SK-N-SH (cell line): Measurements from ENCODE around the gene TECRL.

Experiments
- EZH2phosphoT487 ChIP-seq: fragments of 200-600 bp; sonication (generic); IDR thresholded peaks from 2 replicates; pipeline ENCODE4 v1.6.1; 2017; ENCODE audit warnings: low read depth, mixed run types, mild to moderate bottlenecking, antibody characterized with exemption, moderate library complexity, borderline replicate concordance
- FOXM1 ChIP-seq: IDR thresholded peaks from 2 replicates; pipeline ENCODE4 v1.4.0; 2012; ENCODE audit warnings: low read depth, mild to moderate bottlenecking
- TF ChIP-seq, protein P1 (sequence below): fragments of 200-600 bp; sonication (generic); IDR thresholded peaks from 2 replicates; pipeline ENCODE4 v1.6.1; 2017; ENCODE audit warnings: antibody characterized with exemption, mild to moderate bottlenecking, moderate library complexity
- TF ChIP-seq, protein P2 (sequence below): IDR thresholded peaks from 2 replicates; pipeline ENCODE4 v1.6.1; 2012; ENCODE audit warnings: mild to moderate bottlenecking, low read depth, low read length, moderate library complexity

DNA sequence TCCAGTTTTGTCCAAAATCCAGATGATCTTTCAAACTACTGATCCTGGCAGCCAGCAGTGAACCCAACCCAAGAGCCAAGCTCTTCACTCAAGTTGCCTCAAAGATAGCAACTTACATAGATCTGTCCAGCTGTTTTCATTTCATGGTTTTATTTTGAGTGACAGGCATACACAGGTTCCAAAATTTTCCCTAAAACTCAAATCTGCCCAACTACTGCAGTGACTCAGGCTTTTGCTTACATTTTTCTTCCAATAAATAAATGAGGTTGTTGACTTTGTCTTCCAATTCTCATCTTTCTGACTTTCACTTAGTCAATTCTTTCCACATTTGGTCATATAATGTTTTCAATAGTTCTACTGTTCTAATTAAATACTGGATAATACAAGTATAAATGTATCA, 158.8 kb downstream of the TECRL start:
- TF ChIP-seq, protein P1, sequence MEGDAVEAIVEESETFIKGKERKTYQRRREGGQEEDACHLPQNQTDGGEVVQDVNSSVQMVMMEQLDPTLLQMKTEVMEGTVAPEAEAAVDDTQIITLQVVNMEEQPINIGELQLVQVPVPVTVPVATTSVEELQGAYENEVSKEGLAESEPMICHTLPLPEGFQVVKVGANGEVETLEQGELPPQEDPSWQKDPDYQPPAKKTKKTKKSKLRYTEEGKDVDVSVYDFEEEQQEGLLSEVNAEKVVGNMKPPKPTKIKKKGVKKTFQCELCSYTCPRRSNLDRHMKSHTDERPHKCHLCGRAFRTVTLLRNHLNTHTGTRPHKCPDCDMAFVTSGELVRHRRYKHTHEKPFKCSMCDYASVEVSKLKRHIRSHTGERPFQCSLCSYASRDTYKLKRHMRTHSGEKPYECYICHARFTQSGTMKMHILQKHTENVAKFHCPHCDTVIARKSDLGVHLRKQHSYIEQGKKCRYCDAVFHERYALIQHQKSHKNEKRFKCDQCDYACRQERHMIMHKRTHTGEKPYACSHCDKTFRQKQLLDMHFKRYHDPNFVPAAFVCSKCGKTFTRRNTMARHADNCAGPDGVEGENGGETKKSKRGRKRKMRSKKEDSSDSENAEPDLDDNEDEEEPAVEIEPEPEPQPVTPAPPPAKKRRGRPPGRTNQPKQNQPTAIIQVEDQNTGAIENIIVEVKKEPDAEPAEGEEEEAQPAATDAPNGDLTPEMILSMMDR, result no peak
- TF ChIP-seq EZH2phosphoT487 (no peak), FOXM1 (no peak)
- TF ChIP-seq, protein P2, sequence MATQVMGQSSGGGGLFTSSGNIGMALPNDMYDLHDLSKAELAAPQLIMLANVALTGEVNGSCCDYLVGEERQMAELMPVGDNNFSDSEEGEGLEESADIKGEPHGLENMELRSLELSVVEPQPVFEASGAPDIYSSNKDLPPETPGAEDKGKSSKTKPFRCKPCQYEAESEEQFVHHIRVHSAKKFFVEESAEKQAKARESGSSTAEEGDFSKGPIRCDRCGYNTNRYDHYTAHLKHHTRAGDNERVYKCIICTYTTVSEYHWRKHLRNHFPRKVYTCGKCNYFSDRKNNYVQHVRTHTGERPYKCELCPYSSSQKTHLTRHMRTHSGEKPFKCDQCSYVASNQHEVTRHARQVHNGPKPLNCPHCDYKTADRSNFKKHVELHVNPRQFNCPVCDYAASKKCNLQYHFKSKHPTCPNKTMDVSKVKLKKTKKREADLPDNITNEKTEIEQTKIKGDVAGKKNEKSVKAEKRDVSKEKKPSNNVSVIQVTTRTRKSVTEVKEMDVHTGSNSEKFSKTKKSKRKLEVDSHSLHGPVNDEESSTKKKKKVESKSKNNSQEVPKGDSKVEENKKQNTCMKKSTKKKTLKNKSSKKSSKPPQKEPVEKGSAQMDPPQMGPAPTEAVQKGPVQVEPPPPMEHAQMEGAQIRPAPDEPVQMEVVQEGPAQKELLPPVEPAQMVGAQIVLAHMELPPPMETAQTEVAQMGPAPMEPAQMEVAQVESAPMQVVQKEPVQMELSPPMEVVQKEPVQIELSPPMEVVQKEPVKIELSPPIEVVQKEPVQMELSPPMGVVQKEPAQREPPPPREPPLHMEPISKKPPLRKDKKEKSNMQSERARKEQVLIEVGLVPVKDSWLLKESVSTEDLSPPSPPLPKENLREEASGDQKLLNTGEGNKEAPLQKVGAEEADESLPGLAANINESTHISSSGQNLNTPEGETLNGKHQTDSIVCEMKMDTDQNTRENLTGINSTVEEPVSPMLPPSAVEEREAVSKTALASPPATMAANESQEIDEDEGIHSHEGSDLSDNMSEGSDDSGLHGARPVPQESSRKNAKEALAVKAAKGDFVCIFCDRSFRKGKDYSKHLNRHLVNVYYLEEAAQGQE, result no peak
